Nephron progenitor cell (in vitro differentiated cells): Measurements from ENCODE around the gene RANBP1.
A peak's percentile ranks its signal among the peaks of the same experiment; 100 is the strongest.

Experiments
- DNase-seq: peaks from one replicate; pipeline ENCODE4 v3.0.0; 2021
- H3K27ac Mint-ChIP-seq: 2 replicates; pipeline ENCODE4 v1.8.0; 2021; ENCODE audit warnings: mild to moderate bottlenecking, moderate library complexity, mixed read lengths
- H3K27me3 Mint-ChIP-seq: 2 replicates; pipeline ENCODE4 v1.8.0; 2021; ENCODE audit warnings: mild to moderate bottlenecking, low read depth, mixed read lengths; ENCODE audit not compliant: poor library complexity
- H3K36me3 Mint-ChIP-seq: 2 replicates; pipeline ENCODE4 v1.8.0; 2021; ENCODE audit warnings: low read depth, mixed read lengths
- H3K4me1 Mint-ChIP-seq: 2 replicates; pipeline ENCODE4 v1.8.0; 2021; ENCODE audit warnings: mixed read lengths
- H3K4me3 Mint-ChIP-seq: 2 replicates; pipeline ENCODE4 v1.8.0; 2021; ENCODE audit warnings: mild to moderate bottlenecking, moderate library complexity, mixed read lengths
- H3K9me3 Mint-ChIP-seq: 2 replicates; pipeline ENCODE4 v1.8.0; 2021; ENCODE audit warnings: mild to moderate bottlenecking, moderate library complexity, mixed read lengths
- CTCF ChIP-seq: fragments of 200-600 bp; sonication (generic); IDR thresholded peaks from 2 replicates; pipeline ENCODE4 v1.5.0; 2021; ENCODE audit warnings: antibody characterized with exemption

RANBP1 gene

GRCh38 chr22:20171288-20172140, 55.6 kb downstream of the RANBP1 start:
- Mint-ChIP-seq H3K27ac (no peak overlapping the region), H3K27me3 (peaks cover 18% of the 10 kb centered on the region), H3K4me1 (peaks cover 36% of the 10 kb centered on the region), H3K9me3 (no peaks in the 10 kb centered on the region), H3K4me3 (no peak overlapping the region), H3K36me3 (no peaks in the 10 kb centered on the region)
- no peak for TF ChIP-seq CTCF
- DNase-seq: no peak

GRCh38 chr22:20172141-20172613, 56.3 kb downstream of the RANBP1 start:
- no peak overlapping the region for H3K27ac Mint-ChIP-seq
- H3K36me3 Mint-ChIP-seq: no peaks in the 10 kb centered on the region
- DNase-seq: no peak
- H3K27me3 Mint-ChIP-seq: peaks cover 14% of the 10 kb centered on the region
- no peak overlapping the region for H3K4me3 Mint-ChIP-seq
- H3K4me1 Mint-ChIP-seq: peaks cover 40% of the 10 kb centered on the region
- no peak for TF ChIP-seq CTCF
- H3K9me3 Mint-ChIP-seq: no peaks in the 10 kb centered on the region

GRCh38 chr22:20173246-20173645, 57.3 kb downstream of the RANBP1 start:
- DNase-seq: no peak
- Mint-ChIP-seq H3K9me3 (no peaks in the 10 kb centered on the region), H3K27me3 (peaks cover 18% of the 10 kb centered on the region), H3K4me3 (peak overlapping the region; percentile 52), H3K27ac (peak overlapping the region; percentile 51), H3K36me3 (no peaks in the 10 kb centered on the region), H3K4me1 (peaks cover 47% of the 10 kb centered on the region)
- TF ChIP-seq CTCF: no peak

- H3K9me3 Mint-ChIP-seq: no peaks in the 10 kb centered on the region
- TF ChIP-seq CTCF: no peak
- peak overlapping the region; percentile 51 for H3K27ac Mint-ChIP-seq
- peaks cover 51% of the 10 kb centered on the region for H3K4me1 Mint-ChIP-seq
- peak overlapping the region; percentile 52 for H3K4me3 Mint-ChIP-seq
- no peaks in the 10 kb centered on the region for H3K36me3 Mint-ChIP-seq
- DNase-seq: no peak
- peaks cover 18% of the 10 kb centered on the region for H3K27me3 Mint-ChIP-seq
Measured at GRCh38 chr22:20173772-20174171, 57.9 kb downstream of the RANBP1 start.

- no peak for DNase-seq
Measured at GRCh38 chr22:20174785-20175596, 59.1 kb downstream of the RANBP1 start.

More at GRCh38 chr22:20174785-20175596, 59.1 kb downstream of the RANBP1 start:
- Mint-ChIP-seq H3K27ac (no peak overlapping the region), H3K9me3 (no peaks in the 10 kb centered on the region), H3K36me3 (no peaks in the 10 kb centered on the region), H3K4me3 (no peak overlapping the region), H3K4me1 (peaks cover 51% of the 10 kb centered on the region), H3K27me3 (peaks cover 18% of the 10 kb centered on the region)
- TF ChIP-seq CTCF: peak; percentile 8
